H9 (cell line): ENCODE measurements around the gene DGKG. TPM values are rescaled to one million over a fixed set of nuclear protein-coding genes. Genes with fewer than 3 reads are reported as not detected.
A peak's percentile ranks its signal among the peaks of the same experiment; 100 is the strongest.

Experiments
- DNase-seq: peaks from one replicate; pipeline ENCODE4 v3.0.0-alpha.2; 2017
- H2AFZ ChIP-seq: one replicate; pipeline ENCODE4 v1.6.1; 2013; ENCODE audit warnings: mild to moderate bottlenecking, low read length, control low read depth, moderate library complexity
- H2AK5ac ChIP-seq: 2 replicates; pipeline ENCODE4 v1.6.1; 2013; ENCODE audit warnings: low read length, control low read depth, mixed read lengths; ENCODE audit not compliant: insufficient read length
- H2BK120ac ChIP-seq: one replicate; pipeline ENCODE4 v1.6.1; 2013; ENCODE audit warnings: low read depth, mild to moderate bottlenecking, low read length, control low read depth, inconsistent platforms; ENCODE audit not compliant: poor library complexity, severe bottlenecking
- H2BK12ac ChIP-seq: 2 replicates; pipeline ENCODE4 v1.6.1; 2013; ENCODE audit warnings: low read length, control low read depth, mixed read lengths, low read depth; ENCODE audit not compliant: insufficient read length
- H2BK15ac ChIP-seq: 2 replicates; pipeline ENCODE4 v1.6.1; 2013; ENCODE audit warnings: low read depth, low read length, control low read depth
- H2BK20ac ChIP-seq: one replicate; pipeline ENCODE4 v1.6.1; 2013; ENCODE audit warnings: low read depth, mild to moderate bottlenecking, low read length, control low read depth, inconsistent platforms; ENCODE audit not compliant: poor library complexity, severe bottlenecking
- H2BK5ac ChIP-seq: 2 replicates; pipeline ENCODE4 v1.6.1; 2013; ENCODE audit warnings: low read length, control low read depth, mixed read lengths; ENCODE audit not compliant: insufficient read length
- H3K14ac ChIP-seq: 2 replicates; pipeline ENCODE4 v1.6.1; 2013; ENCODE audit warnings: low read length, control low read depth; ENCODE audit not compliant: insufficient read depth
- H3K18ac ChIP-seq: 2 replicates; pipeline ENCODE4 v1.6.1; 2013; ENCODE audit warnings: low read depth, mild to moderate bottlenecking, mixed read lengths, low read length, control low read depth; ENCODE audit not compliant: insufficient read length
- H3K23ac ChIP-seq: 2 replicates; pipeline ENCODE4 v1.6.1; 2013; ENCODE audit warnings: low read length, control low read depth, mixed read lengths, low read depth; ENCODE audit not compliant: insufficient read length
- H3K23me2 ChIP-seq: 2 replicates; pipeline ENCODE4 v1.6.1; 2013; ENCODE audit warnings: low read depth, mild to moderate bottlenecking, mixed read lengths, low read length, control low read depth; ENCODE audit not compliant: insufficient read length, poor library complexity, severe bottlenecking
- H3K27ac ChIP-seq: 2 replicates; pipeline ENCODE4 v1.5.1; 2013; ENCODE audit warnings: low read length, control low read depth, mixed read lengths, low read depth; ENCODE audit not compliant: insufficient read length
- H3K27me3 ChIP-seq: 2 replicates; pipeline ENCODE4 v1.6.1; 2013; ENCODE audit warnings: low read length, control low read depth, inconsistent platforms; ENCODE audit not compliant: insufficient read depth
- H3K4ac ChIP-seq: 2 replicates; pipeline ENCODE4 v1.6.1; 2013; ENCODE audit warnings: low read depth, mild to moderate bottlenecking, control low read depth, inconsistent platforms, low read length, moderate library complexity
- H3K4me1 ChIP-seq: 2 replicates; pipeline ENCODE4 v1.6.1; 2013; ENCODE audit warnings: low read length, control low read depth, inconsistent platforms; ENCODE audit not compliant: insufficient read depth
- H3K4me2 ChIP-seq: 2 replicates; pipeline ENCODE4 v1.6.1; 2013; ENCODE audit warnings: low read length, control low read depth, mixed read lengths; ENCODE audit not compliant: insufficient read length, insufficient read depth
- H3K56ac ChIP-seq: 2 replicates; pipeline ENCODE4 v1.6.1; 2013; ENCODE audit warnings: low read depth, mild to moderate bottlenecking, mixed read lengths, low read length, control low read depth; ENCODE audit not compliant: insufficient read length
- H3K79me1 ChIP-seq: 2 replicates; pipeline ENCODE4 v1.6.1; 2013; ENCODE audit warnings: low read depth, mild to moderate bottlenecking, moderate library complexity, low read length, control low read depth, inconsistent platforms; ENCODE audit not compliant: insufficient read depth, poor library complexity, severe bottlenecking
- H3K79me2 ChIP-seq: 2 replicates; pipeline ENCODE4 v1.6.1; 2013; ENCODE audit warnings: low read length, control low read depth, inconsistent platforms; ENCODE audit not compliant: insufficient read depth
- H3K9ac ChIP-seq: 2 replicates; pipeline ENCODE4 v1.6.1; 2013; ENCODE audit warnings: low read length, control low read depth, mixed read lengths; ENCODE audit not compliant: insufficient read length; ENCODE audit errors: extremely low read depth
- H3K9me3 ChIP-seq: one replicate; pipeline ENCODE4 v1.6.1; 2013; ENCODE audit warnings: low read depth, low read length, inconsistent platforms; ENCODE audit not compliant: control insufficient read depth
- H3T11ph ChIP-seq: one replicate; pipeline ENCODE4 v1.6.1; 2013; ENCODE audit warnings: mild to moderate bottlenecking, low read length, control low read depth, inconsistent platforms
- H4K20me1 ChIP-seq: one replicate; pipeline ENCODE4 v1.6.1; 2013; ENCODE audit not compliant: control insufficient read depth, insufficient read length, insufficient read depth
- H4K5ac ChIP-seq: 2 replicates; pipeline ENCODE4 v1.6.1; 2013; ENCODE audit warnings: low read depth, mild to moderate bottlenecking, mixed read lengths, low read length, control low read depth; ENCODE audit not compliant: insufficient read length
- H4K8ac ChIP-seq: replicated peaks from 2 replicates; pipeline ENCODE4 v1.6.1; 2013; ENCODE audit warnings: low read length, control low read depth, mixed read lengths, low read depth; ENCODE audit not compliant: insufficient read length
- H4K91ac ChIP-seq: 2 replicates; pipeline ENCODE4 v1.6.1; 2013; ENCODE audit warnings: low read depth, mild to moderate bottlenecking, moderate library complexity, mixed read lengths, low read length, control low read depth; ENCODE audit not compliant: insufficient read length
- H3K27ac Mint-ChIP-seq, 3 experiments: 2 replicates in 2 of 3; 3 replicates in 1 of 3; pipeline ENCODE4 v1.8.0; 2020 to 2021; ENCODE audit warnings: mixed read lengths in 3 of 3, mild to moderate bottlenecking in 1 of 3, moderate library complexity in 1 of 3
- H3K27me3 Mint-ChIP-seq: 2 replicates; pipeline ENCODE4 v1.8.0; 2021; ENCODE audit warnings: low read depth, mild to moderate bottlenecking, moderate library complexity, mixed read lengths
- H3K36me3 Mint-ChIP-seq, 3 experiments: 2 replicates in 2 of 3; 3 replicates in 1 of 3; pipeline ENCODE4 v1.8.0; 2020 to 2021; ENCODE audit warnings: low read depth in 3 of 3, mixed read lengths in 3 of 3; ENCODE audit not compliant: insufficient read depth in 1 of 3
- H3K4me1 Mint-ChIP-seq, 2 experiments: 2 replicates each; pipeline ENCODE4 v1.8.0; 2020; ENCODE audit warnings: mixed read lengths in 2 of 2
- H3K4me3 Mint-ChIP-seq, 2 experiments: 2 replicates in 1 of 2; 3 replicates in 1 of 2; pipeline ENCODE4 v1.8.0; 2020 to 2021; ENCODE audit warnings: mild to moderate bottlenecking in 2 of 2, mixed read lengths in 2 of 2, moderate library complexity in 1 of 2
- H3K9me3 Mint-ChIP-seq, 2 experiments: 2 replicates in 1 of 2; 3 replicates in 1 of 2; pipeline ENCODE4 v1.8.0; 2020; ENCODE audit warnings: mild to moderate bottlenecking in 2 of 2, mixed read lengths in 2 of 2, moderate library complexity in 1 of 2
- CTCF ChIP-seq: fragments of 200-600 bp; sonication (generic); conservative IDR thresholded peaks from 3 replicates; pipeline ENCODE4 v1.8.0; 2021; ENCODE audit warnings: antibody characterized with exemption, mild to moderate bottlenecking
- WGBS: extraction: QIAGEN DNeasy Blood & Tissue Kit; methylation state at CpG from one replicate; pipeline ENCODE4 v1.1.7; 2013; ENCODE audit warnings: missing lambda C conversion rate, low lambda C conversion rate, mixed read lengths; ENCODE audit not compliant: insufficient read length; ENCODE audit errors: extremely low coverage; 5-methylcytosine and 5-hydroxymethylcytosine counted together
- total RNA-seq: library from RNA; stranded (reverse); gene quantifications from 2 replicates; pipeline ENCODE4 v1.2.1, GENCODE V29; 2021

The DGKG gene
- total RNA-seq, 1 experiment from 2014 or later = not detected

- no peaks in the 10 kb centered on the region for H3K9me3 Mint-ChIP-seq
- H2BK5ac ChIP-seq = no peak overlapping the region
- no peak overlapping the region for H3K14ac ChIP-seq
- no peaks in the 10 kb centered on the region for H3K4me1 ChIP-seq
- peak; percentile 96 for TF ChIP-seq CTCF
- H3K56ac ChIP-seq = no peak overlapping the region
- H3K27me3 Mint-ChIP-seq = peaks cover 26% of the 10 kb centered on the region
- H2AFZ ChIP-seq = no peak overlapping the region
- H2AK5ac ChIP-seq = no peak overlapping the region
- no CpG with 5 or more reads among the region's 15 CpGs for WGBS
- H4K91ac ChIP-seq = no peak overlapping the region
- H3K4me3 Mint-ChIP-seq = peak overlapping the region in 1 of 2 experiments; percentile 36; a peak in 1 of 5 replicates
- peaks cover 20 to 24% of the 10 kb centered on the region in 2 experiments for H3K4me1 Mint-ChIP-seq
- H3K9me3 ChIP-seq = no peaks in the 10 kb centered on the region
- H3K9ac ChIP-seq = no peak overlapping the region
- H4K20me1 ChIP-seq = no peaks in the 10 kb centered on the region
- no peak overlapping the region for H2BK20ac ChIP-seq
- no peak overlapping the region for H3T11ph ChIP-seq
- no peak overlapping the region for H2BK12ac ChIP-seq
- H3K27ac ChIP-seq = no peak overlapping the region
- no peaks in the 10 kb centered on the region for H3K79me2 ChIP-seq
- peak overlapping the region; percentile 11 for H3K4me2 ChIP-seq
- H3K79me1 ChIP-seq = no peaks in the 10 kb centered on the region
- no peak overlapping the region for H3K23ac ChIP-seq
- no peaks in the 10 kb centered on the region for H3K36me3 Mint-ChIP-seq
- peak overlapping the region in 2 of 3 experiments; percentile 21 to 45; a peak in 1 of 7 replicates for H3K27ac Mint-ChIP-seq
- no peaks in the 10 kb centered on the region for H3K23me2 ChIP-seq
- peak; percentile 97 for DNase-seq
- no peak overlapping the region for H2BK15ac ChIP-seq
- H3K27me3 ChIP-seq = no peaks in the 10 kb centered on the region
- no peak overlapping the region for H4K8ac ChIP-seq
- no peak overlapping the region for H4K5ac ChIP-seq
- no peak overlapping the region for H3K18ac ChIP-seq
- no peak overlapping the region for H3K4ac ChIP-seq
- H2BK120ac ChIP-seq = no peak overlapping the region
Observed at GRCh38 chr3:186259612-186260383, 102.2 kb downstream of the DGKG start.
